DMS153 treated with DMSO at 0.1 percent for 48 hours (cell line): ENCODE data around the gene DBF4B.

Experiments used
- DNase-seq: peaks from one replicate; lab custom pipeline; 2025; ENCODE audit not compliant: unreplicated experiment; lab: John Stamatoyannopoulos, UW

Gene DBF4B

GRCh38 chr17:44796731-44797130 is 88.3 kb downstream of the DBF4B start:
- no peak for DNase-seq

GRCh38 chr17:44797802-44798201 is 89.3 kb downstream of the DBF4B start:
- DNase-seq = no peak

GRCh38 chr17:44798356-44798755 is 89.9 kb downstream of the DBF4B start:
- DNase-seq = no peak
